ENCODE data around the gene PDSS2.

DNA sequence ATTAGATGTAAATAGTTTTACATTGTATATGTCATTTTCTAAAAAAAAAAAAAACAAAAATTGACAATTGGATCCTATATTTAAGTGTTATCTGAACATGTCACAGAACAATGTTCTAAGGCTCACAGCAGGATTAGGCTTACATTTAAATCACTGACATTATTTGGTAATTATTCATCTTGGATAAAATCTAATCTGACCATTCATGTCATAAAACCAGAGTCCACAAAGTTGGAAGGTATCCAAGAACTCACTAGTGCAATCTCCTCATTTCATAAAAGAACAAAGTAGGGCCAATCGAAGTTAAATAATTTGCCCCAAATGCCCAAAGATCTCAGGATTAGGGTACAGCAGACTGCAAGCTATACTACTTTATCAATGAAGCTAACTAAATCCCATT is 73.0 kb downstream of the PDSS2 start:
- TF ChIP-seq, protein P1, sequence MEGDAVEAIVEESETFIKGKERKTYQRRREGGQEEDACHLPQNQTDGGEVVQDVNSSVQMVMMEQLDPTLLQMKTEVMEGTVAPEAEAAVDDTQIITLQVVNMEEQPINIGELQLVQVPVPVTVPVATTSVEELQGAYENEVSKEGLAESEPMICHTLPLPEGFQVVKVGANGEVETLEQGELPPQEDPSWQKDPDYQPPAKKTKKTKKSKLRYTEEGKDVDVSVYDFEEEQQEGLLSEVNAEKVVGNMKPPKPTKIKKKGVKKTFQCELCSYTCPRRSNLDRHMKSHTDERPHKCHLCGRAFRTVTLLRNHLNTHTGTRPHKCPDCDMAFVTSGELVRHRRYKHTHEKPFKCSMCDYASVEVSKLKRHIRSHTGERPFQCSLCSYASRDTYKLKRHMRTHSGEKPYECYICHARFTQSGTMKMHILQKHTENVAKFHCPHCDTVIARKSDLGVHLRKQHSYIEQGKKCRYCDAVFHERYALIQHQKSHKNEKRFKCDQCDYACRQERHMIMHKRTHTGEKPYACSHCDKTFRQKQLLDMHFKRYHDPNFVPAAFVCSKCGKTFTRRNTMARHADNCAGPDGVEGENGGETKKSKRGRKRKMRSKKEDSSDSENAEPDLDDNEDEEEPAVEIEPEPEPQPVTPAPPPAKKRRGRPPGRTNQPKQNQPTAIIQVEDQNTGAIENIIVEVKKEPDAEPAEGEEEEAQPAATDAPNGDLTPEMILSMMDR (IDR thresholded peaks at IDR 0.05): no peak
- TF ChIP-seq SIN3A (IDR thresholded peaks at IDR 0.05; ENCODE audit: borderline replicate concordance, insufficient read depth, low read depth, low read length) (no peak), POLR2AphosphoS5 (IDR thresholded peaks at IDR 0.05; ENCODE audit: low read depth, low read length) (no peak)
- TF ChIP-seq, protein P2, sequence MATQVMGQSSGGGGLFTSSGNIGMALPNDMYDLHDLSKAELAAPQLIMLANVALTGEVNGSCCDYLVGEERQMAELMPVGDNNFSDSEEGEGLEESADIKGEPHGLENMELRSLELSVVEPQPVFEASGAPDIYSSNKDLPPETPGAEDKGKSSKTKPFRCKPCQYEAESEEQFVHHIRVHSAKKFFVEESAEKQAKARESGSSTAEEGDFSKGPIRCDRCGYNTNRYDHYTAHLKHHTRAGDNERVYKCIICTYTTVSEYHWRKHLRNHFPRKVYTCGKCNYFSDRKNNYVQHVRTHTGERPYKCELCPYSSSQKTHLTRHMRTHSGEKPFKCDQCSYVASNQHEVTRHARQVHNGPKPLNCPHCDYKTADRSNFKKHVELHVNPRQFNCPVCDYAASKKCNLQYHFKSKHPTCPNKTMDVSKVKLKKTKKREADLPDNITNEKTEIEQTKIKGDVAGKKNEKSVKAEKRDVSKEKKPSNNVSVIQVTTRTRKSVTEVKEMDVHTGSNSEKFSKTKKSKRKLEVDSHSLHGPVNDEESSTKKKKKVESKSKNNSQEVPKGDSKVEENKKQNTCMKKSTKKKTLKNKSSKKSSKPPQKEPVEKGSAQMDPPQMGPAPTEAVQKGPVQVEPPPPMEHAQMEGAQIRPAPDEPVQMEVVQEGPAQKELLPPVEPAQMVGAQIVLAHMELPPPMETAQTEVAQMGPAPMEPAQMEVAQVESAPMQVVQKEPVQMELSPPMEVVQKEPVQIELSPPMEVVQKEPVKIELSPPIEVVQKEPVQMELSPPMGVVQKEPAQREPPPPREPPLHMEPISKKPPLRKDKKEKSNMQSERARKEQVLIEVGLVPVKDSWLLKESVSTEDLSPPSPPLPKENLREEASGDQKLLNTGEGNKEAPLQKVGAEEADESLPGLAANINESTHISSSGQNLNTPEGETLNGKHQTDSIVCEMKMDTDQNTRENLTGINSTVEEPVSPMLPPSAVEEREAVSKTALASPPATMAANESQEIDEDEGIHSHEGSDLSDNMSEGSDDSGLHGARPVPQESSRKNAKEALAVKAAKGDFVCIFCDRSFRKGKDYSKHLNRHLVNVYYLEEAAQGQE (IDR thresholded peaks at IDR 0.05; ENCODE audit: insufficient read depth in 1 of 2, low read depth in 2 of 2, low read length in 1 of 2): no peak

Data from Panc1 (cell line).